Trophoblast cell (in vitro differentiated cells and primary cell): ENCODE results near the gene COMMD1.

ENCODE experiments used
- DNase-seq, 2 donors: peaks; one replicate each; pipeline ENCODE4 v3.0.0-alpha.2; 2016
- H2AFZ ChIP-seq: 2 replicates; pipeline ENCODE4 v1.6.1; 2013; ENCODE audit warnings: low read length, moderate library complexity, mild to moderate bottlenecking; ENCODE audit not compliant: insufficient read depth, poor library complexity
- H2AK5ac ChIP-seq: 2 replicates; pipeline ENCODE4 v1.6.1; 2013; ENCODE audit warnings: mild to moderate bottlenecking, low read length
- H2BK120ac ChIP-seq: 2 replicates; pipeline ENCODE4 v1.6.1; 2013; ENCODE audit warnings: low read length, mild to moderate bottlenecking, moderate library complexity; ENCODE audit not compliant: insufficient read depth, poor library complexity
- H2BK12ac ChIP-seq: 2 replicates; pipeline ENCODE4 v1.6.1; 2013; ENCODE audit warnings: mild to moderate bottlenecking, low read length, moderate library complexity
- H2BK5ac ChIP-seq: 2 replicates; pipeline ENCODE4 v1.6.1; 2013; ENCODE audit warnings: low read length, low read depth, moderate library complexity, mild to moderate bottlenecking; ENCODE audit not compliant: poor library complexity
- H3K14ac ChIP-seq: 2 replicates; pipeline ENCODE4 v1.6.1; 2013; ENCODE audit warnings: mild to moderate bottlenecking, low read length
- H3K18ac ChIP-seq: 2 replicates; pipeline ENCODE4 v1.6.1; 2013; ENCODE audit warnings: mild to moderate bottlenecking, low read length
- H3K23ac ChIP-seq: 2 replicates; pipeline ENCODE4 v1.6.1; 2013; ENCODE audit warnings: low read length
- H3K27ac ChIP-seq: 2 replicates; pipeline ENCODE4 v1.5.1; 2013; ENCODE audit warnings: low read depth, mild to moderate bottlenecking, inconsistent platforms, low read length, moderate library complexity
- H3K27me3 ChIP-seq: 2 replicates; pipeline ENCODE4 v1.6.1; 2013; ENCODE audit warnings: inconsistent platforms, mild to moderate bottlenecking, low read length, moderate library complexity; ENCODE audit not compliant: insufficient read depth
- H3K36me3 ChIP-seq, 2 experiments: 1 replicate in 1 of 2; 2 replicates in 1 of 2; pipeline ENCODE4 v1.6.1; 2013; ENCODE audit warnings: low read length in 2 of 2, mild to moderate bottlenecking in 2 of 2, moderate library complexity in 1 of 2; ENCODE audit not compliant: insufficient read depth in 2 of 2, control insufficient read depth in 1 of 2
- H3K4ac ChIP-seq: 2 replicates; pipeline ENCODE4 v1.6.1; 2013; ENCODE audit warnings: low read depth, mild to moderate bottlenecking, low read length, moderate library complexity
- H3K4me1 ChIP-seq, 2 experiments: 1 replicate in 1 of 2; 2 replicates in 1 of 2; pipeline ENCODE4 v1.6.1; 2013; ENCODE audit warnings: low read length in 2 of 2, mild to moderate bottlenecking in 2 of 2, moderate library complexity in 1 of 2; ENCODE audit not compliant: insufficient read depth in 2 of 2, control insufficient read depth in 1 of 2
- H3K4me2 ChIP-seq: 2 replicates; pipeline ENCODE4 v1.6.1; 2013; ENCODE audit warnings: inconsistent platforms, mild to moderate bottlenecking, low read length, moderate library complexity
- H3K4me3 ChIP-seq: 2 replicates; pipeline ENCODE4 v1.5.1; 2013; ENCODE audit warnings: mild to moderate bottlenecking, low read depth, low read length, inconsistent platforms
- H3K79me1 ChIP-seq: one replicate; pipeline ENCODE4 v1.6.1; 2013; ENCODE audit warnings: low read length
- H3K79me2 ChIP-seq: 2 replicates; pipeline ENCODE4 v1.6.1; 2013; ENCODE audit warnings: low read length, mild to moderate bottlenecking; ENCODE audit not compliant: control insufficient read depth, insufficient read depth, poor library complexity
- H3K9ac ChIP-seq: 2 replicates; pipeline ENCODE4 v1.6.1; 2013; ENCODE audit warnings: mild to moderate bottlenecking, low read length
- H3K9me3 ChIP-seq: 2 replicates; pipeline ENCODE4 v1.6.1; 2013; ENCODE audit warnings: low read depth, mild to moderate bottlenecking, control low read depth, inconsistent platforms, low read length; ENCODE audit not compliant: insufficient read depth
- H4K12ac ChIP-seq: 2 replicates; pipeline ENCODE4 v1.6.1; 2013; ENCODE audit warnings: low read depth, mild to moderate bottlenecking, low read length, moderate library complexity
- H4K8ac ChIP-seq: 2 replicates; pipeline ENCODE4 v1.6.1; 2013; ENCODE audit warnings: low read depth, mild to moderate bottlenecking, low read length, moderate library complexity
- H4K91ac ChIP-seq: one replicate; pipeline ENCODE4 v1.6.1; 2013; ENCODE audit warnings: low read depth, mild to moderate bottlenecking, low read length, moderate library complexity
- WGBS: extraction: QIAGEN DNeasy Blood & Tissue Kit; methylation state at CpG from one replicate; pipeline ENCODE4 v1.1.7; 2013; ENCODE audit warnings: missing lambda C conversion rate; ENCODE audit not compliant: insufficient read length, insufficient coverage; ENCODE audit errors: extremely low coverage; 5-methylcytosine and 5-hydroxymethylcytosine counted together

The COMMD1 gene

DNA sequence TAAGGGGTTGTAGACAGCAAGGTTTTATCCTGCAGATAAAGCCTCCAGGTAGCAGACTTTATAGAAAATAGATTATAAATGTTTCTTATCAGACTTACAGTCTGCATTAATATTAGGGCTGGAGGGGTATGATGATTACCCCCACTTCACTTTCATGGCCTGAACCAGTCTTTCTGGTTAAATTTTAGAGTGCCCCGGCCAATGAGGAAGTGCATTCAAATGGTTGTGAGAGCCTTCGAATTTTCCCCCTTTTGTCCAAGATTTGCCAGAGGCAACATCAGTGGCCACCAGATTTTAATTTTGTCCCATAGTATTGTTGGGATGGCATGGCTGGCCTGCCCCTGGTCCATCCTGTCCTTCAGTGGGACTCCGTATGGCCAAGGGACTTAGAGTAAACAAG is 31.6 kb downstream of the COMMD1 start:
- H3K4me3 ChIP-seq = no peak overlapping the region
- H2AFZ ChIP-seq = no peak overlapping the region
- peak overlapping the region; percentile 71 for H3K18ac ChIP-seq
- H4K8ac ChIP-seq = no peak overlapping the region
- no peaks in the 10 kb centered on the region for H3K79me1 ChIP-seq
- no peak overlapping the region for H4K12ac ChIP-seq
- H2BK12ac ChIP-seq = peak overlapping the region; percentile 22
- no peak for DNase-seq
- H3K79me2 ChIP-seq = no peaks in the 10 kb centered on the region
- H3K9ac ChIP-seq = no peak overlapping the region
- no peak overlapping the region for H3K14ac ChIP-seq
- no CpG with 5 or more reads among the region's 3 CpGs for WGBS
- no peak overlapping the region for H2BK120ac ChIP-seq
- H3K4me2 ChIP-seq = no peak overlapping the region
- H2BK5ac ChIP-seq = no peak overlapping the region
- H3K36me3 ChIP-seq = no peaks in the 10 kb centered on the region
- no peaks in the 10 kb centered on the region for H3K4me1 ChIP-seq
- H2AK5ac ChIP-seq = no peak overlapping the region
- H3K23ac ChIP-seq = no peak overlapping the region
- H4K91ac ChIP-seq = no peak overlapping the region
- no peak overlapping the region for H3K4ac ChIP-seq
- H3K27me3 ChIP-seq = no peaks in the 10 kb centered on the region
- peaks cover 7% of the 10 kb centered on the region for H3K9me3 ChIP-seq
- no peak overlapping the region for H3K27ac ChIP-seq

GRCh38 chr2:61937886-61938285 is 32.4 kb downstream of the COMMD1 start:
- Histone ChIP-seq H4K91ac (no peak overlapping the region), H3K27me3 (no peaks in the 10 kb centered on the region), H4K8ac (no peak overlapping the region), H3K4ac (no peak overlapping the region), H3K9ac (no peak overlapping the region), H2BK5ac (no peak overlapping the region), H2AFZ (no peak overlapping the region), H2BK120ac (no peak overlapping the region), H3K4me3 (no peak overlapping the region), H3K4me2 (no peak overlapping the region), H3K36me3 (no peaks in the 10 kb centered on the region), H3K18ac (no peak overlapping the region), H2BK12ac (no peak overlapping the region), H2AK5ac (no peak overlapping the region), H3K23ac (no peak overlapping the region), H3K79me1 (no peaks in the 10 kb centered on the region), H3K14ac (no peak overlapping the region), H3K4me1 (no peaks in the 10 kb centered on the region), H3K9me3 (peaks cover 4% of the 10 kb centered on the region), H4K12ac (no peak overlapping the region), H3K79me2 (no peaks in the 10 kb centered on the region), H3K27ac (no peak overlapping the region)
- no CpG with 5 or more reads among the region's 5 CpGs for WGBS
- DNase-seq = no peak

DNA sequence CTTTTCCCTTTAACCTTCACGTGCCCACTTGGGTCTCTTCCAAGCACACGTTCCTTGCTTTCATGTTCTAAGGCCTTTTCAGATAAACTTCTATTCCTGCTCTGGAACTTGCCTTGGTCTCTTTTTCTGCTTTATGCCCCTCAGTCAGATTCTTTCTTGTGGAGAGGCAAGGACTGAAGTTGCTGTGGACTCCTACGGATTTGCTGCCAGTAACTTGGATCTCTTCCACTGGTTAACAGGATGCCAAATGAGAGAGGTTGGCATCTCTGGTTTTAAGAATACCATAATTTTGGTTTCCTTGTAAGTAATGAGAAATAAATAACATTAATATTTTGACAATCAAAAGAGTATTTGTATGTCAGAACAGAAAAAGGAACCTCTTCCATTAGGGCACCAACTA is 33.0 kb downstream of the COMMD1 start:
- H3K4me2 ChIP-seq = no peak overlapping the region
- H3K4ac ChIP-seq = no peak overlapping the region
- no peaks in the 10 kb centered on the region for H3K79me1 ChIP-seq
- no peak overlapping the region for H3K23ac ChIP-seq
- no peak overlapping the region for H2AK5ac ChIP-seq
- no peak overlapping the region for H3K14ac ChIP-seq
- no peak overlapping the region for H3K18ac ChIP-seq
- H2AFZ ChIP-seq = no peak overlapping the region
- H4K91ac ChIP-seq = no peak overlapping the region
- H3K36me3 ChIP-seq = no peaks in the 10 kb centered on the region
- H3K9ac ChIP-seq = no peak overlapping the region
- H3K27ac ChIP-seq = no peak overlapping the region
- WGBS = no CpG with 5 or more reads among the region's 3 CpGs
- no peak overlapping the region for H4K8ac ChIP-seq
- H2BK5ac ChIP-seq = no peak overlapping the region
- H2BK12ac ChIP-seq = no peak overlapping the region
- no peaks in the 10 kb centered on the region for H3K9me3 ChIP-seq
- no peak overlapping the region for H3K4me3 ChIP-seq
- no peaks in the 10 kb centered on the region for H3K79me2 ChIP-seq
- H3K27me3 ChIP-seq = no peaks in the 10 kb centered on the region
- no peak overlapping the region for H2BK120ac ChIP-seq
- DNase-seq = no peak
- H3K4me1 ChIP-seq = peaks cover 0 to 3% of the 10 kb centered on the region in 2 experiments
- H4K12ac ChIP-seq = no peak overlapping the region

DNA sequence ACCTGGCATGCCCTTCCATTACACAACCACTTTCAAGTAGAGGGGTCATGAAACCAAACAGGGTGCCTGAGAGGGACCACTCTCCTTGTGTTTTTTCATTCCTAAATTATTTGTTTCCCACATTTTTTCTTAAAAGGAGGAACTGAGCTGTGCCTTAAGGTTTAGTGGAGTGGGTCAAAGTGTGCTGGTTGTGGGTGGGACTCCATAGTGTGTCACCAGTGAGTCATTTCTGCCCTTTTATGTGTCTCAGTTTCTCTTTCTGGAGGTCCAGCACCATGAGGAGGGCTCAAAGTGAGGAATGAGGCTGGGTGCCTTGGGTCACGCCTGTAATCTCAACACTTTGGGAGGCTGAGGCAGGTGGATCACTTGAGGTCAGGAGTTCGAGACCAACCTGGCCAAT is 37.8 kb downstream of the COMMD1 start:
- H3K4ac ChIP-seq = no peak overlapping the region
- H3K36me3 ChIP-seq = no peaks in the 10 kb centered on the region
- H3K18ac ChIP-seq = no peak overlapping the region
- peaks cover 9% of the 10 kb centered on the region for H3K79me1 ChIP-seq
- no peaks in the 10 kb centered on the region for H3K27me3 ChIP-seq
- no peak overlapping the region for H3K27ac ChIP-seq
- H2AFZ ChIP-seq = no peak overlapping the region
- H2BK5ac ChIP-seq = no peak overlapping the region
- H2AK5ac ChIP-seq = no peak overlapping the region
- H3K9me3 ChIP-seq = no peaks in the 10 kb centered on the region
- no peak overlapping the region for H3K9ac ChIP-seq
- no peak overlapping the region for H4K91ac ChIP-seq
- H4K12ac ChIP-seq = no peak overlapping the region
- peaks cover 2 to 13% of the 10 kb centered on the region in 2 experiments for H3K4me1 ChIP-seq
- no peak for DNase-seq
- no peak overlapping the region for H3K4me2 ChIP-seq
- H3K23ac ChIP-seq = peak overlapping the region; percentile 76
- no peak overlapping the region for H3K4me3 ChIP-seq
- no peak overlapping the region for H2BK12ac ChIP-seq
- no peaks in the 10 kb centered on the region for H3K79me2 ChIP-seq
- no peak overlapping the region for H2BK120ac ChIP-seq
- no CpG with 5 or more reads among the region's 2 CpGs for WGBS
- no peak overlapping the region for H3K14ac ChIP-seq
- no peak overlapping the region for H4K8ac ChIP-seq
